RWPE1 (cell line): Measurements from ENCODE around the gene CCL11.

ENCODE experiments used
- CTCF ChIA-PET: fragments of 350-600 bp; sonication (Branson Sonifier 250); formaldehyde crosslinking; extraction: SDS; loops from one replicate; lab custom pipeline; 2021; lab: Yijun Ruan, JAX
- POLR2A ChIA-PET: fragments of 400-600 bp; formaldehyde crosslinking; extraction: SDS; loops from one replicate; lab custom pipeline; 2020; ENCODE audit warnings: antibody characterized with exemption; ENCODE audit not compliant: low non-redundant PET; lab: Yijun Ruan, JAX
- DNase-seq: peaks from one replicate; pipeline ENCODE4 v3.0.0; 2012; ENCODE audit warnings: low spot score
- H3K27ac ChIP-seq: fragments of 450-650 bp; 2 replicates; pipeline ENCODE4 v1.5.1; 2017
- CTCF ChIP-seq: fragments of 450-650 bp; conservative IDR thresholded peaks from 2 replicates; pipeline ENCODE4 v1.5.1; 2017; ENCODE audit warnings: low read depth, mild to moderate bottlenecking

CCL11 gene

GRCh38 chr17:34285286-34285792 lies at the start of gene CCL11:
TSS of gene CCL11 (plus strand) at chr17:34285742. CDS start at chr17:34285809, 67 bp downstream.
- ChIA-PET POLR2A (no interaction called here), CTCF (interaction anchor here (0.6 kb wide), 1 partner anchor 19 kb away, joined by 5 read pairs; no protein-coding TSS in a partner anchor)
- no peak for TF ChIP-seq CTCF
- DNase-seq = no peak
- no peak within 1 kb of the TSS for H3K27ac ChIP-seq

DNA sequence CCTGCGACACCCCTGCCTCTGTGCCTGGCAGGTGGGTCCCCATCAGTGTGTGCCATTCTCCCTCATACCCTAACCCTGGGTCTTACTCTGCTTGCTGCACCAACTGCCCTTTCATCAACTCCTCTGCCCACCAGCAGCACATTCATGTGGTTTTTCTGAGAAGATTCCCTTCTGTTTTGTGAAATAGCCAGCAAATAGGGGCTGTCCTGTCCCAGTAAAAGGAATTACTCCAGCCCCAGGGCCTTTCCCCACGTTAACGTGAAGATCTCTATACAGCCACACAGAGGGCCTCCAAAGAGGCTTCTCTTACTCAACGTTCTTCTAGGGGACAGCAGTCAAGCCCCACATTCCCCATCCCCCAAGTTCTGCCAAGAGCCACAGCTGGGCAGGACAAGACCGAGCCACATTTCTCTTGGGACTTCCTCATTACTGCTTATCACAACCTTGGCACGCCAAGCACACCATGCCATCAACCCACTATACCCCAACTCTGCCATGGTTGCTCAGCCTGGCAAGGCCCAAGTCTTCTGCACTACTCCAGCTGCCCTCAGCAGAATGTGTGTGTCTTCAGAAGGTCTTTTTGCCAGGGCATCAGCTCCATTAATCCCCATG lies 49.2 kb upstream of the CCL11 start:
- CTCF ChIA-PET = no interaction called here
- POLR2A ChIA-PET = no interaction called here
- no peak for DNase-seq
- TF ChIP-seq CTCF = no peak
- H3K27ac ChIP-seq = no peak overlapping the region

GRCh38 chr17:34237458-34237857 lies 48.1 kb upstream of the CCL11 start:
- ChIA-PET CTCF (interaction anchor here (0.6 to 0.7 kb wide), 2 partner anchors 547 to 1227 kb away, joined by 3 read pairs; no protein-coding TSS in a partner anchor), POLR2A (no interaction called here)
- H3K27ac ChIP-seq = no peak overlapping the region
- no peak for DNase-seq
- no peak for TF ChIP-seq CTCF

- CTCF ChIA-PET = interaction anchor here (1.4 kb wide), 1 partner anchor 120 kb away, joined by 4 read pairs; no protein-coding TSS in a partner anchor
- DNase-seq = no peak
- TF ChIP-seq CTCF = no peak
- no peak overlapping the region for H3K27ac ChIP-seq
- POLR2A ChIA-PET = no interaction called here
Measured at GRCh38 chr17:34241062-34241461, 44.5 kb upstream of the CCL11 start.

- no peak overlapping the region for H3K27ac ChIP-seq
- DNase-seq = no peak
- CTCF ChIA-PET = interaction anchor here (0.6 to 0.7 kb wide), 2 partner anchors 12 to 790 kb away, joined by 5 to 10 read pairs; no protein-coding TSS in a partner anchor
- TF ChIP-seq CTCF = no peak
- POLR2A ChIA-PET = no interaction called here
Measured at GRCh38 chr17:34242587-34243363, 42.8 kb upstream of the CCL11 start.
